Skin of body (tissue), 2 donors: ENCODE results near the gene RHAG. TPM values are rescaled to one million over a fixed set of nuclear protein-coding genes. Genes with fewer than 3 reads are reported as not detected.

Experiments used
- DNase-seq: peaks from one replicate; lab custom pipeline; 2025; lab: John Stamatoyannopoulos, UW
- total RNA-seq: library from RNA; depleted of rRNA; stranded (reverse); fragments of >200 nt; gene quantifications from one replicate; pipeline ENCODE4 v1.2.3, GENCODE V29; 2014

The RHAG gene
- total RNA-seq, 1 donor from 2014 or later, result 5.8 TPM

- DNase-seq, result no peak
Measured at GRCh38 chr6:49565261-49565660, 71.4 kb downstream of the RHAG start.

DNA sequence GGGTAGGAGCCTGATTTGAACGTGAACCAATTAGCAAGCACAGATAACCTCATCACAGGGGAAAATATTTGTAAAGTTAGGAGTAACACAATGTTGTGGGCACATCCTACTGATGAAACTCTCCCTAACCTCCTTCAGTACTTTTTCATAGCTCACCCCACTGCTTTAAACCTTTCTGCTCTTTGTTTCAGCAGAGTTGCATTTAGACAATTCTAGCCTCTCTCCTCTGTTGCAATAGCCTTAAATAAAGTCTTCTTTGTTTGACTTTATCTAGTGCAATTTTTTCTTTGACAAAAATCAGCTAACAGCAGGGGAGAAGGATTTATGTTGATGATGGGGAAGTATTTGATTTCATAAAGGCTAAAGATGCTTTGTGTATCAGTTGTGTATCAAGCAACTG, 72.1 kb downstream of the RHAG start:
- no peak for DNase-seq

DNA sequence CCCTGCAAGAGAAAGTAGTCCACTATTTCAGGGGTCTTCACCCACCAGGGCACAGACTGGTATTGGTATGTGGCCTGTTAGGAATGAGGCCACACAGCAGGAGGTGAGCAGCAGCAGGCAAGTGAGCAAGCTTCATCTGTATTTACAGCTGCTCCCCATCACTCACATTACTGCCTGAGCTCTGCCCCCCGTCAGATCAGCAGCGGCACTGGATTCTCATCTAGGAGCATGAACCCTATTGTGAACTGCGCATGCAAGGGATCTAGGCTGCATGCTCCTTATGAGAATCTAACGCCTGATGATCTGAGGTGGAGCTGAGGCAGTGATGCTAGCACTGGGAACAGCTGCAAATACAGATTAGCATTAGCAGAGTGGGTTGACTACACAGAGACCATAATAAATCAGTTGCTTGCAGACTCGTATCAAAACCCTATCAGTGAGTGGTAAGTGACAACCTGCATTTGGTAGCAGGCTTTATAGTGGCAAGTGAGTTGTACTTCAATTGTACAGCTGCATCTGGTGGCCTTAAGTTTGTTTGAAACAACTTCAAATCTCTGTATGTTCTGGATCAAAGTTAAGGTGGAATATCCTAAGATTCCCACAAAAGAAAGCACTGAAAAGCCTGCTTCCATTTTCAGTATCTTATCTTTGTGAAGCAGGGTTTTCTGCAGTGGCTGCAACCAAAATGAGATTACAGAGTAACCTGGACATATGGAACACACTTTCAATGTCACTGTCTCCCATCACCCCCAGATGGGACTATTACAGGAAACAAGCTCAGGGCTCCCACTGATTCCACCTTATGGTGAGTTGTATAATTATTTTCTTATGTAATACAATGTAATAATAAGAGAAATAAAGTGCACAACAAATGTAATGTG, 73.4 kb downstream of the RHAG start:
- no peak for DNase-seq

- no peak for DNase-seq
Measured at GRCh38 chr6:49558238-49558637, 78.4 kb downstream of the RHAG start.

- no peak for DNase-seq
Measured at GRCh38 chr6:49557177-49557576, 79.5 kb downstream of the RHAG start.

DNA sequence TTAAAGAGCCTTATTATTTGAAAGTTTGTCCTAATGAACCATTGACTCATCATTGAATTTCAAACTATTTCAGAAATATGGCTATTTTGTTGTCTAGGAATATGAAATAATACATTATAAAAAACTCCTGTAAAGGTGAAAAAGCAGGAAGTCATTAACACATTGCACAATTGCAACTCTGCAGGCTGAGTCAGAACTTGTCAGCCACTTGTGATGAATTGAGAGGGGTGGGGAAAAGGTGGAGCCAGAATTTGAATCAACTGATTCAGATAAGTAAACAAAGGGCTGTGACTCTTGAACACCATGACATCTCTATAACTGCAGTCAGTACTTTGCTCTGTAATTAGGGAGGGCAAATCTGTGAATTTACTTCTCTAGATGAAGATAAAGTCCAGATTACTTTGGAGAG, 80.2 kb downstream of the RHAG start:
- no peak for DNase-seq

GRCh38 chr6:49555951-49556350, 80.7 kb downstream of the RHAG start:
- DNase-seq, result no peak

Other genes starting within 250 kb of the RHAG start
- 24.9 TPM for gene MMUT, start 173.6 kb downstream of the RHAG start, total RNA-seq
- gene CENPQ, start 173.5 kb downstream of the RHAG start, total RNA-seq, result 8.0 TPM
- 0.39 TPM for gene GLYATL3, start 136.9 kb downstream of the RHAG start, total RNA-seq
- 7.5 TPM for gene C6orf141, start 86.2 kb downstream of the RHAG start, total RNA-seq
- not detected for gene CRISP2, start 76.7 kb upstream of the RHAG start, total RNA-seq
- gene CRISP3, start 107.5 kb upstream of the RHAG start, total RNA-seq, result 7.4 TPM
- not detected for gene PGK2, start 150.4 kb upstream of the RHAG start, total RNA-seq
- not detected for gene CRISP1, start 229.7 kb upstream of the RHAG start, total RNA-seq